K562 (cell line): ENCODE measurements around the gene SLC22A23. TPM values are rescaled to one million over a fixed set of nuclear protein-coding genes. Genes with fewer than 3 reads are reported as not detected.

ENCODE experiments used
- ATF1 ChIP-seq, 2 experiments: fragments of 450-650 bp in 1 of 2; IDR thresholded peaks; 2 replicates each; pipeline ENCODE4 v1.6.1; 2016; ENCODE audit warnings: missing compliant biosample characterization in 1 of 2, missing genetic modification characterization in 1 of 2
- CSDE1 ChIP-seq, 2 experiments: fragments of 450-650 bp; IDR thresholded peaks; 2 replicates each; pipeline ENCODE4 v1.6.1; 2016; ENCODE audit warnings: mild to moderate bottlenecking in 1 of 2
- DACH1 ChIP-seq: fragments of 450-650 bp; IDR thresholded peaks from 2 replicates; pipeline ENCODE4 v1.6.1; 2018; ENCODE audit not compliant: partially characterized antibody
- EP400 ChIP-seq: fragments of 450-650 bp; IDR thresholded peaks from 2 replicates; pipeline ENCODE4 v1.6.1; 2017; ENCODE audit warnings: antibody characterized with exemption, mild to moderate bottlenecking, moderate library complexity
- HMG20B ChIP-seq: fragments of 250-450 bp; sonication (Bioruptor Pico); IDR thresholded peaks from 2 replicates; pipeline ENCODE4 v1.5.0; 2021; ENCODE audit warnings: mild to moderate bottlenecking
- HNRNPUL1 ChIP-seq: fragments of 200-400 bp; formaldehyde crosslinking; IDR thresholded peaks from 2 replicates; pipeline ENCODE4 v1.6.1; 2017; ENCODE audit warnings: low read length
- KLF16 ChIP-seq: IDR thresholded peaks from 2 replicates; pipeline ENCODE4 v1.6.1; 2016; ENCODE audit warnings: antibody characterized with exemption
- MED1 ChIP-seq: sonication (generic); formaldehyde crosslinking; IDR thresholded peaks from 2 replicates; pipeline ENCODE4 v1.8.1; 2023; ENCODE audit warnings: missing genetic modification reagents, borderline replicate concordance
- MEIS2 ChIP-seq: fragments of 450-650 bp; IDR thresholded peaks from 2 replicates; pipeline ENCODE4 v1.6.1; 2014; ENCODE audit warnings: mild to moderate bottlenecking; ENCODE audit not compliant: partially characterized antibody
- NELFE ChIP-seq: IDR thresholded peaks from 2 replicates; pipeline ENCODE4 v1.6.1; 2011; ENCODE audit warnings: mild to moderate bottlenecking; ENCODE audit not compliant: insufficient read depth, insufficient read length
- PRDM10 ChIP-seq: fragments of 450-650 bp; IDR thresholded peaks from 2 replicates; pipeline ENCODE4 v1.6.1; 2018; ENCODE audit not compliant: partially characterized antibody
- RCOR1 ChIP-seq, 2 experiments: IDR thresholded peaks; 2 replicates each; pipeline ENCODE4 v1.6.1; 2012; ENCODE audit warnings: low read depth in 2 of 2, low read length in 2 of 2, borderline replicate concordance in 1 of 2, improper control_type of control experiment in 1 of 2
- ZBTB7A ChIP-seq: IDR thresholded peaks from 2 replicates; pipeline ENCODE4 v1.6.1; 2011; ENCODE audit warnings: low read depth, mild to moderate bottlenecking, low read length, moderate library complexity, borderline replicate concordance; ENCODE audit not compliant: control insufficient read depth
- ZNF146 ChIP-seq: IDR thresholded peaks from one replicate; pipeline ENCODE4 v1.6.1; 2018; ENCODE audit warnings: missing compliant biosample characterization; ENCODE audit not compliant: unreplicated experiment
- ZNF263 ChIP-seq: sonication (generic); formaldehyde crosslinking; IDR thresholded peaks from 2 replicates; pipeline ENCODE4 v1.8.0; 2022; ENCODE audit warnings: mild to moderate bottlenecking, missing genetic modification reagents, borderline replicate concordance
- ZNF511 ChIP-seq: sonication (generic); formaldehyde crosslinking; IDR thresholded peaks from 2 replicates; pipeline ENCODE4 v1.8.0; 2022; ENCODE audit warnings: mild to moderate bottlenecking, missing genetic modification reagents
- ZNF740 ChIP-seq, 3 experiments: fragments of 200-800 bp in 1 of 3; sonication (Bioruptor generic) in 1 of 3; sonication (generic) in 1 of 3; formaldehyde crosslinking in 1 of 3; IDR thresholded peaks; 2 replicates each; pipeline versions ENCODE4 v1.6.1 to v1.8.0; 2016 to 2022; ENCODE audit warnings: mild to moderate bottlenecking in 2 of 3, missing compliant biosample characterization in 2 of 3, missing genetic modification characterization in 2 of 3, missing genetic modification reagents in 1 of 3
- polyA plus RNA-seq, 8 experiments: library from polyadenylated mRNA; depleted of rRNA in 4 of 8; stranded (reverse) in 5 of 8; unstranded in 3 of 8; fragments of >200 nt; fragmentation: Nextera tagmentation in 2 of 8; fragmentation: Illumina TruSeq in 1 of 8; extraction: Ambion mirVana in 2 of 8; extraction: Trizol in 1 of 8; gene quantifications; 2 replicates each; pipeline versions ENCODE4 v1.2.1 to v1.2.3, GENCODE V29; 2011 to 2014; ENCODE audit warnings: inconsistent platforms in 1 of 8, missing spikeins in 1 of 8
- total RNA-seq, 7 experiments: library from RNA; depleted of rRNA in 6 of 7; stranded (reverse); fragments of >200 nt in 6 of 7; fragmentation: Illumina TruSeq in 2 of 7; extraction: Trizol in 2 of 7; gene quantifications; 2 replicates each; pipeline versions ENCODE4 v1.2.1 to v1.2.3, GENCODE V29; 2011 to 2021; ENCODE audit warnings: low replicate concordance in 1 of 7
- TF ChIP-seq, protein P1 (sequence below): fragments of 200-800 bp; sonication (Bioruptor generic); IDR thresholded peaks from 2 replicates; pipeline ENCODE4 v1.6.1; 2017; ENCODE audit warnings: missing genetic modification characterization, missing compliant biosample characterization

SLC22A23 gene
- total and polyA plus RNA-seq, 9 of the 15 experiments (the other 6 are each of a cell fraction or from before 2014, with no cell fraction given): 0.30 to 8.7 (median 2.5) TPM

- no peak for TF ChIP-seq PRDM10
- TF ChIP-seq DACH1: no peak
- no peak for TF ChIP-seq HMG20B (CRISPR knock-in tag)
- TF ChIP-seq NELFE: no peak
- TF ChIP-seq ATF1 (CRISPR knock-in tag; IDR thresholded peaks at IDR 0.05): no peak
- 0 out of 2 replicates have a peak, but pooled peaks have one; percentile 21 for TF ChIP-seq ATF1 (tag; IDR thresholded peaks at IDR 0.05)
- no peak for TF ChIP-seq MED1 (CRISPR knock-in tag)
- peak; percentile 47; the same call in 1 of the 2 replicates for TF ChIP-seq ZNF740 (CRISPR knock-in tag; IDR thresholded peaks at IDR 0.05)
- no peak for TF ChIP-seq ZNF740 (tag; IDR thresholded peaks at IDR 0.05)
- TF ChIP-seq, protein P1, sequence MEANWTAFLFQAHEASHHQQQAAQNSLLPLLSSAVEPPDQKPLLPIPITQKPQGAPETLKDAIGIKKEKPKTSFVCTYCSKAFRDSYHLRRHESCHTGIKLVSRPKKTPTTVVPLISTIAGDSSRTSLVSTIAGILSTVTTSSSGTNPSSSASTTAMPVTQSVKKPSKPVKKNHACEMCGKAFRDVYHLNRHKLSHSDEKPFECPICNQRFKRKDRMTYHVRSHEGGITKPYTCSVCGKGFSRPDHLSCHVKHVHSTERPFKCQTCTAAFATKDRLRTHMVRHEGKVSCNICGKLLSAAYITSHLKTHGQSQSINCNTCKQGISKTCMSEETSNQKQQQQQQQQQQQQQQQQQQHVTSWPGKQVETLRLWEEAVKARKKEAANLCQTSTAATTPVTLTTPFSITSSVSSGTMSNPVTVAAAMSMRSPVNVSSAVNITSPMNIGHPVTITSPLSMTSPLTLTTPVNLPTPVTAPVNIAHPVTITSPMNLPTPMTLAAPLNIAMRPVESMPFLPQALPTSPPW: peak; percentile 38; the same call in 1 of the 2 replicates
- no peak for TF ChIP-seq KLF16
- no peak for TF ChIP-seq ZBTB7A
- TF ChIP-seq HNRNPUL1: no peak
- TF ChIP-seq ZNF511: no peak
- TF ChIP-seq ZNF263 (CRISPR knock-in tag): peak; percentile 55; the same call in 1 of the 2 replicates
- TF ChIP-seq RCOR1 (IDR thresholded peaks at IDR 0.05; ENCODE audit: borderline replicate concordance in 1 of 2, low read depth in 2 of 2, low read length in 2 of 2): peak in 1 of 2 experiments; percentile 70; a peak in 2 of 4 replicates
- peak; percentile 59 for TF ChIP-seq MEIS2
- no peak for TF ChIP-seq ZNF146 (CRISPR knock-in tag)
- no peak for TF ChIP-seq CSDE1 (IDR thresholded peaks at IDR 0.05)
- no peak for TF ChIP-seq EP400
Measured at GRCh38 chr6:3372184-3372846, 84.5 kb downstream of the SLC22A23 start (continued).
